SK-MEL-5 (cell line): ENCODE measurements around the gene IGFBP2. TPM values are rescaled to one million over a fixed set of nuclear protein-coding genes. Genes with fewer than 3 reads are reported as not detected.

ENCODE experiments used
- DNase-seq: peaks from one replicate; pipeline ENCODE4 v3.0.0-alpha.2; 2016; ENCODE audit warnings: low read depth, low spot score
- in situ Hi-C: cut with HindIII; loops from 2 replicates; pipeline ENCODE4 v1.10.0; 2016; ENCODE audit warnings: low sequenced_read_pairs, high pct_unique_total_duplicates, low pct_unique_long_range_greater_than_20kb
- total RNA-seq: library from RNA; depleted of rRNA; stranded (reverse); fragments of >200 nt; shearing (Covaris generic); gene quantifications from 2 replicates; pipeline ENCODE4 v1.2.3, GENCODE V29; 2014

IGFBP2 gene
- total RNA-seq, 1 experiment from 2014 or later = 479 TPM

DNA sequence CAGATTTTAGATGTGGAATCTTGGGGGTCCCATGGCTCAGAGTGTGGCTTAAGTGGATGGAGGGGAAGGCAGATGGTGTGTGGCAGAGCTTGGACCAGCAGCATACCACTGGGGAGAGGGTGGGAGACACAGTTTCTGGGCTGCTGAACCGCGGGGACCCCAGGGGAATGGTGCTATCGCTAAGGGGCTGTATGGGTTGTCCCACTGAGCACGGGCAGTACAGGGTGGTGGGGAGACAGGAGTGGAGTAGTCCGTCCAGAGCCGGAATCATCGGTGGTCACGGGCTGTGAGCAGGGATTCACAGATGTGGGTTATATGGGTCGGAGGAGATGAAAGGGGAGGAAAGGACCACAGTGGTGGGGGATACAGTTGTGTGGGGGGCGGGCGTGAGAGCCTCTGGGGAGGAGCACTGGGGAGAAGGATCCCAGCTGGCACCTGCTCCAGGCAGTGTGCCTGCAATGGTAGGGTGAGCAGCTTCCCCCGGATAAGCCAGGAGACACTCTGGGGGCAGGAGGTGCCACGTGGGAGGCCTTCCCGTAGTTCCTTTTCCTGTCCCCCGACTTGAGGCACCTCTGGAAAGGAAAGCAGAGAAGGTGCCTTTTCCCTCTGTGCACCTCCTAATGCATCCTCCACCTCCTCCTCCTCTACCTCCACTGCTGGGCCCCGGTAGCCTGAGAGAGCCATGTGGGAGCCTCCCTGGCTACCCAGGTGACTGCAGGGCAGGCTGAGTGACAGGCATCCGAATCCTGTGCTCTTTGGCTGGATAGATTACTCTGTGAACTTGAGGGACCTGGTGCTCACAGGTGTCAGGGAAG, 37.3 kb downstream of the IGFBP2 start:
- no peak for DNase-seq
- in situ Hi-C loops = loop anchor here (25.0 kb wide), 1 partner anchor 158 kb away; no protein-coding TSS in a partner anchor

DNA sequence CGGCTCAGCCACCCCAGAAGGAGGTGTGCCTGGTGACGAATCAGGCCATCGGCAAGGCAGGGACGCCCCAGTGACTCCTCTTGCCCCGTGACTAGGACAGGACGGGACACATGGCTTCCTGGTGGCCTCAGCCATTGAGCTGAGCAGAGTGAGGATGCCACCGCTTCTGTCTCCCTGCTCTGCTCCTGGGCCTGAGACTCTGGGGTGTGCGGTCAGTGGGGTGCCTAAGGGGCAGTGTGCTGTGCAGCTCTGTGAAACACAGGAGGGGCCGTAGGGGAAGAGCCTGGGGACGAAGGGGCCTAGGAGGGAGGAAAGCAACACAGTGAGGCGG, 37.8 kb downstream of the IGFBP2 start:
- no peak for DNase-seq
- in situ Hi-C loops = loop anchor here (25.0 kb wide), 1 partner anchor 159 kb away; no protein-coding TSS in a partner anchor

DNA sequence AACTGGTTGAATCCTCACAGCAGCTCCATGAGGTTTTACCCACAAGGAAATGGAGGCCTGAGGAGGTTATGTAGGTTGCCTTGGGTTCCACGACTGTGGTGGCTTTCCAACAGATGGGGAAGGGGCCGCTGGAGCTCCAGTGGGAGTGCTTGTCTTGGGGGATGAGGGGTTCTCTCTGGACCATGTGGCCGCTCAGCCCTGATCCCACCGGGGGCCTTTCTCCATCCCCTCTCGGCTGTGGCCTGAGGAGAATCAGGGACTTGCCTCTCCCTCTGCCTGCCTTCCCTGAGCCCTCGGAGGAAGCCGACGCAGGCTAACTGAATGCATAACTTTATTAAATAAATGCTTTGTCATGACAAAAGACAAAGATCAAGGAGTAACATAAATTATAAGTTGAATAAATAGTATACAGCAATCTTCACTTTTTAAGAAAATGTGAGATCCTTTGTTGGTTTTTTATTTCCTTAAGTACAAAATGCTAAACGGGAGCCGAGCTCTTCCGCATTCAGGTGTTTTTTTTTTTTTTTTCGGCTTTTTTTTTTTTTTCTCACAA, 38.6 kb downstream of the IGFBP2 start:
- no peak for DNase-seq
- in situ Hi-C loops = loop anchor here (25.0 kb wide), 1 partner anchor 160 kb away; no protein-coding TSS in a partner anchor

DNA sequence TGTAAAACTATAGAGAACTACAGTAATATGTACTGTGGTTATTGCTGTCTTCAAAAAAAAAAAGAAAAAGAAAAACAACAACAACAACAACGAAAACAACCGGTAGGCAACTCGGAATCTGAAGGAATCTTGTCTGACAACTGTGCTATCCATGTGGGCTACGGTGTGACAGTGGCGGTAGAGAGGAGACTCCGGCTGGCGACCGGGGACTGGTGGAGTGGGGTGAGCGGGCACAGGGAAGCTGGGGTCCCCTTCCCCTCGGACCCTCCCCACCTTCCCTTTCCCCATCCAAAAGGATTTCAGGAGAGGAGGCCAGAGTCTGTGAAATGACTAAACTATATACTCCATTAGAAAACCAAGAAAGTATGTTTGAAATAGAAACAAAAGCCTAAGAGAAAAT, 39.2 kb downstream of the IGFBP2 start:
- in situ Hi-C loops = loop anchor here (25.0 kb wide), 1 partner anchor 160 kb away; no protein-coding TSS in a partner anchor
- no peak for DNase-seq

DNA sequence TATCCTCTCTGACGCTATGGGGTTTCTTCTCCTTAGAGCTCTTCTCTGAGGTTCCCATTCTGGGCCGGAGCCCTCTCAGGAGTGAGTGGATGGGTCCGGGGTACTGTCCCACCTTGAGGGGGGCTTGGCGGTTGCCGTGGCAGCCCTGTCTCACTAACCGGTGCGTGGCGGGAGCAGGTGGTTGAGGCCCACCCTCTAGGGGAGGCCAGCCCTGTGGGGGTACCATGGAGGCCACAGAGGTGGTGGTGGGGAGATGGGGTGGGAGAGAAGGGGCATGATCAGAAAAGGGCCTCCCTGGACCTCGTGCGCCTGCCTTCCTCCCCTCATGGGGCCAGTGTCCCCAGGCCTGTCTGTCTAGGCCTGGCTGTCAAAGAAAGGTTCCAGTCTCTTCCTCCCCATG, 39.8 kb downstream of the IGFBP2 start:
- in situ Hi-C loops = loop anchor here (25.0 kb wide), 1 partner anchor 161 kb away; no protein-coding TSS in a partner anchor
- no peak for DNase-seq

- in situ Hi-C loops = loop anchor here (25.0 kb wide), 1 partner anchor 161 kb away; no protein-coding TSS in a partner anchor
- no peak for DNase-seq
Observed at GRCh38 chr2:216673609-216674008, 40.4 kb downstream of the IGFBP2 start.

- in situ Hi-C loops = loop anchor here (25.0 kb wide), 1 partner anchor 162 kb away; no protein-coding TSS in a partner anchor
- no peak for DNase-seq
Observed at GRCh38 chr2:216674376-216674775, 41.2 kb downstream of the IGFBP2 start.

- in situ Hi-C loops = no loop called here
- no peak for DNase-seq
Observed at GRCh38 chr2:216676630-216677029, 43.4 kb downstream of the IGFBP2 start.

GRCh38 chr2:216677439-216678097, 44.3 kb downstream of the IGFBP2 start:
- in situ Hi-C loops = no loop called here
- DNase-seq = no peak

- DNase-seq = no peak
- in situ Hi-C loops = no loop called here
Observed at GRCh38 chr2:216678098-216678465, 44.9 kb downstream of the IGFBP2 start.

DNA sequence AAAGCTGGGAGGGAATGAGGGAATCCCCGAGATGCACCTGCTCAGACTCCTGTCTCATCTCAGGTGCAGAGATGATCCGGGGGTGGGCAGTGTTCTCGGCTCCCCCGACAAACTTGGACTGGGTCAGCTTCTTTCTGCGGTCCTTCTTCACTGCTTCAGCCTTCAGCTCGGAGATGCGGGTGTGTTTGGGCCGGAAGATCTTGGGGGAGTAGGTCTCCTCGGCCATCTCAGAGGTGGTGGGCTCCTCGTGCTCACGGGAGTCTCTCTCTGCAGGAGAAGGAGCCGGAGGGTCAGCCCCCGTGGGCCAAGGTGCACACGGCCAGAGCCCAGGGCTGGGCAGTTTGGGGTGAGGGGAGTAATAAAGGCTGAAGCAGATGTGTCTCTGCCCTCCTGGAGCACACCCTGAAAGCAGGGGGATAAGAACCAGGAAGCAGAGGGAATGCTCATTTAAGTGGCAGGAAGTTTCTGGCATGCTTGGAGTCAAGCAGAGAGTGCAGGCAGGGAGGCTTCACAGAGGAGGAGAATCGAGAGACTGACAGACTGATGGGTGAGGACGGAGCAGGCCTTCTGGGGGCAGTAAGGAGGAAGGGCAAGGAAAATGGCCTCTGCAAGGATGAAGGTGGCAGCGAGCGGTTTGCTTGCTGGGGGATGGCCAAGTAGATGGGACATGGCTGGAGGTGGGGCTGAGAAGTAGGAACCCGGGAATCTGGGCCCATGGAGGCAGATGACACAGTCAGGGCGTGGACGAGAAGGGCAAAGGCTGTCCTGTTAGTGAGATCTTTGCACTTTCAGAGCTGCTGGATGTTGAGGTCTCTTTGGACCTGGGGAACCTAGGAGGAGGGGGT, 45.8 kb downstream of the IGFBP2 start:
- no peak for DNase-seq
- in situ Hi-C loops = no loop called here

GRCh38 chr2:216679658-216680024, 46.4 kb downstream of the IGFBP2 start:
- DNase-seq = no peak
- in situ Hi-C loops = no loop called here

GRCh38 chr2:216680951-216681629, 47.9 kb downstream of the IGFBP2 start:
- DNase-seq = no peak
- in situ Hi-C loops = no loop called here

DNA sequence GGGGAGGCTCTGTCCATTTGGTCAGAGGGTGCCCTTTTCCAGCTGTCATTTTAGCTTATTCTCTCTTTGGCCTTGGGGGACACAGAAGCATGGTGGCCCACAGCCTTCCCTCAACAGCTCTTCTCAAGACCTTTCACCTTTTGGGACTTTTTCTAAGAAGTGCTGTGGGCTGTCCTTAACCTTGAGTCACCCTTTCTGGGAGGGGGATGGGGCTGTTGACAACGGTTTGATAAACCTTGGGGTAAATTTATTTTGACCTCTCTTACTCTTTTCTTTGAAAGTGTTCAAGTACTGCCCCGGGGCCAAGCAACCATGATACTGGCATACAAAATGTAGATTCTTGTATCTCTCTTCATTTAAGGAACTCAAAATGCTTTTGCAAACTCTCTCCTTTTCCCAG, 48.5 kb downstream of the IGFBP2 start:
- in situ Hi-C loops = no loop called here
- no peak for DNase-seq

GRCh38 chr2:216683846-216684245, 50.6 kb downstream of the IGFBP2 start:
- DNase-seq = peak; percentile 26
- in situ Hi-C loops = no loop called here

GRCh38 chr2:216685327-216685875, 52.2 kb downstream of the IGFBP2 start:
- no peak for DNase-seq
- in situ Hi-C loops = no loop called here

DNA sequence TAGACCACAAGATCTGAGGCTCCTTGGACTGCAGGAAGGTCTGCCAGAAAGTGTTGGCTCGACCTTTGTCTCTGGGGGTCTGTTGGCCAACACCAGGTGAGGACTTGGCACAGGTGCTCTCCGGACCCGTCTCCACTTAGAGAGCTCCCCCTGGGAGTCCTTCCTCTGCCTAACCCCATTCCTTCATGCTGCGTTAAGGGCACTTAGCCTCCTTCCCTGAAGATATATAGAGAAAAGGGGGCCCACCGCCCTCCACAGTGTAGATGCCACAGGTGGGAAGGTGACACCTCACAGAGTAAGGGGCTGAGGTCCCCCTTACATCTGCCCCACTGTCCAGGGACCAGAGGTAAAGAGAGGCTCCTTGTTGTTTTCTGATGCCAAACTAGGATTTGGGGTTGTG, 53.9 kb downstream of the IGFBP2 start:
- DNase-seq = no peak
- in situ Hi-C loops = no loop called here
